ENCODE results near the gene RNMT.

The RNMT gene

DNA sequence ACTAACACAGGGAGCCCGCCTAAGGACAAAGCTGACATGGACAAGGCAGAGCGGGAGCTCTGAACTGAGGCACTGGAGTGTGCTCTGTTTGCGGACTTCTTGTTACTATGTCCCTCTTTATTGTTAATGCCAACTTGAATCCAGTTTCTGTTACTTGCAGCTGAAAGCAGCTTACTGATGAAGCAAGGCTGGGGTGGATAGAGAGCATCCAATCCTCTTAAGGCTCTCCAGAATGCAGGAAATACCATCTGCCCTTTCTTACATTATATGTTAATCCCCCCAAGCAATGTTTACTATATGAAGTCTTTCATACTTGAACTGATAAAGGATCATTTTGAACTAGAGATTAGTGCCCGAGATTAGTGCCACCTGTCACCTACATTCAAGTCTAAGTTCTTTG lies 9.6 kb upstream of the RNMT start:
- no peak overlapping the region for H3K4me2 ChIP-seq (ENCODE audit: low read depth, low read length)
- H3K9me2 ChIP-seq (replicated peaks; ENCODE audit: insufficient read depth, low read length): no peaks in the 10 kb centered on the region
- DNase-seq: no peak
- H4K20me1 ChIP-seq (ENCODE audit: insufficient read depth, low read length): peaks cover 25% of the 10 kb centered on the region; the same call in 1 of the 2 replicates
- H2AFZ ChIP-seq (ENCODE audit: low read length): no peak overlapping the region
- no peaks in the 10 kb centered on the region for H3F3A ChIP-seq (ENCODE audit: insufficient read depth, low read length)
- no peaks in the 10 kb centered on the region for H3K4me1 ChIP-seq (ENCODE audit: low read length)
- H3K9ac ChIP-seq (ENCODE audit: low read length): no peak overlapping the region
- H3K27ac ChIP-seq (ENCODE audit: low read length): no peak overlapping the region
- H3K79me2 ChIP-seq (ENCODE audit: low read length): peaks cover 99% of the 10 kb centered on the region
- H3K4me3 ChIP-seq (ENCODE audit: low read length): no peak overlapping the region
- no peaks in the 10 kb centered on the region for H3K27me3 ChIP-seq (replicated peaks; ENCODE audit: insufficient read depth, low read length)
- H3K9me3 ChIP-seq (replicated peaks; ENCODE audit: insufficient read depth, low read length): no peaks in the 10 kb centered on the region
- no peaks in the 10 kb centered on the region; the same call in 1 of the 2 replicates for H3K36me3 ChIP-seq (replicated peaks; ENCODE audit: insufficient read depth, low read length)
- no peak for TF ChIP-seq EZH2 (optimal IDR thresholded peaks at IDR 0.05; ENCODE audit: low read depth, low read length)
- TF ChIP-seq, protein P1, sequence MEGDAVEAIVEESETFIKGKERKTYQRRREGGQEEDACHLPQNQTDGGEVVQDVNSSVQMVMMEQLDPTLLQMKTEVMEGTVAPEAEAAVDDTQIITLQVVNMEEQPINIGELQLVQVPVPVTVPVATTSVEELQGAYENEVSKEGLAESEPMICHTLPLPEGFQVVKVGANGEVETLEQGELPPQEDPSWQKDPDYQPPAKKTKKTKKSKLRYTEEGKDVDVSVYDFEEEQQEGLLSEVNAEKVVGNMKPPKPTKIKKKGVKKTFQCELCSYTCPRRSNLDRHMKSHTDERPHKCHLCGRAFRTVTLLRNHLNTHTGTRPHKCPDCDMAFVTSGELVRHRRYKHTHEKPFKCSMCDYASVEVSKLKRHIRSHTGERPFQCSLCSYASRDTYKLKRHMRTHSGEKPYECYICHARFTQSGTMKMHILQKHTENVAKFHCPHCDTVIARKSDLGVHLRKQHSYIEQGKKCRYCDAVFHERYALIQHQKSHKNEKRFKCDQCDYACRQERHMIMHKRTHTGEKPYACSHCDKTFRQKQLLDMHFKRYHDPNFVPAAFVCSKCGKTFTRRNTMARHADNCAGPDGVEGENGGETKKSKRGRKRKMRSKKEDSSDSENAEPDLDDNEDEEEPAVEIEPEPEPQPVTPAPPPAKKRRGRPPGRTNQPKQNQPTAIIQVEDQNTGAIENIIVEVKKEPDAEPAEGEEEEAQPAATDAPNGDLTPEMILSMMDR (IDR thresholded peaks at IDR 0.05; ENCODE audit: low read length): no peak
- TF ChIP-seq EZH2phosphoT487 (IDR thresholded peaks at IDR 0.05; ENCODE audit: low read length): no peak

DNA sequence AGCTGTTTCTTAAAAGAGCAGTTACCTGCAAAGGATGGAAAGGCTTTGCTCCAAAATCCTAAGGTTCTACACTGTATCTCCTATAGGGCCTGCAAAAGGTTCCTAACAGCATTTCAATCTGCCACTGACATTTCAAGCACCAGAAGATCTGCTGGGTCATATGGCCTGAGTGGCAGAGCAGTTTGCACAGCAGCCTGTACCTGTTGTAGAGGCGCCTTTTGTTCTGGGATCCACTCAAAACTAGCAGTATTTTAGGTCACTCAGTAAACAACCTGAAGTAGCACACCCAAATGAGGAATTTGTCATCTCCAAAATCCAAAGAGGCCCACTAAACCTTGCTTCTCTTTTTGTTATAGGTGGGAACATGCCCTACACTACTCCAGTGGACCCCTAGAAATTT lies 6.3 kb upstream of the RNMT start:
- Histone ChIP-seq H3K4me3 (ENCODE audit: low read length) (no peak overlapping the region), H3K79me2 (ENCODE audit: low read length) (peaks cover 100% of the 10 kb centered on the region), H3F3A (ENCODE audit: insufficient read depth, low read length) (no peaks in the 10 kb centered on the region), H3K27ac (ENCODE audit: low read length) (no peak overlapping the region), H3K27me3 (replicated peaks; ENCODE audit: insufficient read depth, low read length) (no peaks in the 10 kb centered on the region), H3K9me3 (replicated peaks; ENCODE audit: insufficient read depth, low read length) (no peaks in the 10 kb centered on the region), H3K4me2 (ENCODE audit: low read depth, low read length) (no peak overlapping the region), H3K4me1 (ENCODE audit: low read length) (peaks cover 8% of the 10 kb centered on the region; the same call in 1 of the 2 replicates), H2AFZ (ENCODE audit: low read length) (no peak overlapping the region), H3K36me3 (replicated peaks; ENCODE audit: insufficient read depth, low read length) (no peaks in the 10 kb centered on the region; the same call in 1 of the 2 replicates), H3K9me2 (replicated peaks; ENCODE audit: insufficient read depth, low read length) (no peaks in the 10 kb centered on the region), H3K9ac (ENCODE audit: low read length) (no peak overlapping the region), H4K20me1 (ENCODE audit: insufficient read depth, low read length) (peaks cover 24% of the 10 kb centered on the region)
- no peak for DNase-seq
- no peak for TF ChIP-seq EZH2 (optimal IDR thresholded peaks at IDR 0.05; ENCODE audit: low read depth, low read length)

DNA sequence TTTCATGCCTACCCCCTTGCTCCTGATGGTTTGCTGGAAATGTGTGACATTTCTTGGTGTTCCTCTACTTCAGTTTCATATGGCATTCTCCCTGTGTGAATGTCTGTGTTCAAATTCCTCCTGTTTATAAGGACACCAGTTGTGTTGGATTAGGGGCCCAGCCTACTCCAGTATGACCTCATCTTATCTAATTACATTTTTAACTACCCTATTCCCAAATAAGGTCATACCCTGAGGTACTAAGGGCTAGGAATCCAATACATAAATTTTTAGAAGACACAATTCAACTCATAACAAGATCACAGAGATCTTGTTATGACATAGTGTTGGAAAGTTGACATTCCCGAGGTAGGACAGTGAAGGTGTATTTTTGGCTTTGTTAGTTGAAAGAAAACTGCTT lies 5.6 kb upstream of the RNMT start:
- H4K20me1 ChIP-seq (ENCODE audit: insufficient read depth, low read length): peaks cover 24% of the 10 kb centered on the region
- peaks cover 11% of the 10 kb centered on the region; the same call in 1 of the 2 replicates for H3K4me1 ChIP-seq (ENCODE audit: low read length)
- no peak overlapping the region for H3K27ac ChIP-seq (ENCODE audit: low read length)
- no peak overlapping the region for H3K4me2 ChIP-seq (ENCODE audit: low read depth, low read length)
- H3F3A ChIP-seq (ENCODE audit: insufficient read depth, low read length): peaks cover 4% of the 10 kb centered on the region; the same call in 1 of the 2 replicates
- H2AFZ ChIP-seq (ENCODE audit: low read length): no peak overlapping the region
- no peaks in the 10 kb centered on the region for H3K27me3 ChIP-seq (replicated peaks; ENCODE audit: insufficient read depth, low read length)
- H3K9me3 ChIP-seq (replicated peaks; ENCODE audit: insufficient read depth, low read length): no peaks in the 10 kb centered on the region
- H3K9ac ChIP-seq (ENCODE audit: low read length): no peak overlapping the region
- no peaks in the 10 kb centered on the region; the same call in 1 of the 2 replicates for H3K36me3 ChIP-seq (replicated peaks; ENCODE audit: insufficient read depth, low read length)
- H3K9me2 ChIP-seq (replicated peaks; ENCODE audit: insufficient read depth, low read length): no peaks in the 10 kb centered on the region
- TF ChIP-seq, protein P1 (IDR thresholded peaks at IDR 0.05; ENCODE audit: low read length): no peak
- no peak for TF ChIP-seq EZH2 (optimal IDR thresholded peaks at IDR 0.05; ENCODE audit: low read depth, low read length)
- H3K4me3 ChIP-seq (ENCODE audit: low read length): no peak overlapping the region
- no peak for DNase-seq
- H3K79me2 ChIP-seq (ENCODE audit: low read length): peaks cover 100% of the 10 kb centered on the region

DNA sequence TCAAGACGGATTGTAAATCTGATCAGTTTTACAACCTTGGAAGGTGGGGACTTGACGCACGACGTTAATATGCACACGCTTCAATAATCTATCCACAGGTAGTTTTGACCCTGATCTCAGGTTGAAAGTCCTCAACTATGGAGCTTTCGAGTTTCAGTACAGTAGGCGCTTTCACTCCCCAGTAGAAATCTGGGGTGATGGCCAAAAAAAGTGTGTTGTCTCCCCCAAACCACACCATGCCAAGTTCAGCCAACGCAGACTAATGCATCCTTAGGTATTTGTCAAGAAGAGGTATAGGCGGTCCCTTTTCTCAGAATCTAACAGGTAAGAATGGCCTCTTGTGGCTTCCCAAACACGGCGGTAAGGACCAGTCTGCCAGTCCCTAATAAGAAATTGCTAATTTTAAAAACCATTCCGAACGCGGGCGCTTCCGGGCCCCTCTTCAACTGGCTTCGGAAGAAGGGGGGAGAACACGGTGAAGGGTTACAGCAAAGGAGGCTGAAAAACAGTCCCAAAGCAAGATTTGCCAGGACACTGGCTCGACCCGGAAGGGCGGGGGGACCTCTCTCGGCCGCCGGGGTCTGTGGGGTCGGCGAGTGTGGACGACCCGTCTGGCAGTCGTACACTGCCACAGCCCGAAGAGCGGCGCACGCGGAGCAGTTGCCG lies 774 bp upstream of the RNMT start:
- H3F3A ChIP-seq (ENCODE audit: insufficient read depth, low read length): peaks cover 7% of the 10 kb centered on the region; the same call in 1 of the 2 replicates
- no peaks in the 10 kb centered on the region for H3K9me2 ChIP-seq (replicated peaks; ENCODE audit: insufficient read depth, low read length)
- H3K9me3 ChIP-seq (replicated peaks; ENCODE audit: insufficient read depth, low read length): no peaks in the 10 kb centered on the region
- peak overlapping the region; percentile 89 for H3K4me2 ChIP-seq (ENCODE audit: low read depth, low read length)
- DNase-seq: peak; percentile 25
- H3K27ac ChIP-seq (ENCODE audit: low read length): peak overlapping the region; percentile 76
- peaks cover 11% of the 10 kb centered on the region; the same call in 1 of the 2 replicates for H3K4me1 ChIP-seq (ENCODE audit: low read length)
- H4K20me1 ChIP-seq (ENCODE audit: insufficient read depth, low read length): peaks cover 14% of the 10 kb centered on the region
- peaks cover 98% of the 10 kb centered on the region for H3K79me2 ChIP-seq (ENCODE audit: low read length)
- H3K27me3 ChIP-seq (replicated peaks; ENCODE audit: insufficient read depth, low read length): no peaks in the 10 kb centered on the region
- peaks cover 2% of the 10 kb centered on the region; the same call in 1 of the 2 replicates for H3K36me3 ChIP-seq (replicated peaks; ENCODE audit: insufficient read depth, low read length)
- H2AFZ ChIP-seq (ENCODE audit: low read length): peak overlapping the region; percentile 60
- TF ChIP-seq EZH2 (optimal IDR thresholded peaks at IDR 0.05; ENCODE audit: low read depth, low read length): no peak
- TF ChIP-seq EZH2phosphoT487 (IDR thresholded peaks at IDR 0.05; ENCODE audit: low read length): no peak
- TF ChIP-seq, protein P1 (IDR thresholded peaks at IDR 0.05; ENCODE audit: low read length): no peak
- peak overlapping the region; percentile 85 for H3K9ac ChIP-seq (ENCODE audit: low read length)
- peak overlapping the region; percentile 78 for H3K4me3 ChIP-seq (ENCODE audit: low read length)
